ENCODE data around the gene MYLK.

MYLK gene

DNA sequence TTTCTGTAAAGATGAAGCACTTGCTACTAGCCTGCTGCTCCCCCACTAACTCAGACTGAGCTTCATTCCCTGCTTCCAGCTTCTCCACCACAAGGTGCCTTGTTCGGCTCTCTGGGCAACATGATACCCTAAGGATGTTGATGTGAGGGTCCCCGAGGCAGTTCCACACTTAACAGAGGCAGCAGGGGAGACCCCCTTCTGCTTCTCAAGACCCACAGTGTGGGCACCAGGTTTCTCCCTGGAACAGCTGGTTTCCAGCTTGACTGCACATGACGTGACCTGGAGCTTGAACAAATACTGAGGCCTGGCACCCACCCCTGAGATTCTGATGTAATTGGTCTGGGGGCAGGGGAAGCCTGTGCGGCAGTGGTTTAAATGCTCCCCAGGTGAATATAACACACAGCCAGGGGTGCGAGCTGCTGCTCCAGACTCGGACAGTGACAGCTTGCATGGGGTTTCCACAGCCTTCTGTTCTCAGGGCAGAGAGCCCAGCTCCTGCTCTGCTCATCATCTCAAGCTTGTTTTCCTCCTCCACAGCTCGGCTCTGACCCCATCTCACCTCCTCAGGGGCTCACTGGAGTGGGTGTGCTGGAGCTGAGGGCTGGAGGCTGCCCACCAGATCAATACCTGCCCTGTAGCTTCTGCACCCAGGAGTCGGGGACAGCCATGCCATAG lies 204.3 kb downstream of the MYLK start:
- DNase-seq (ENCODE audit: low read depth in 2 of 2): no peak

DNA sequence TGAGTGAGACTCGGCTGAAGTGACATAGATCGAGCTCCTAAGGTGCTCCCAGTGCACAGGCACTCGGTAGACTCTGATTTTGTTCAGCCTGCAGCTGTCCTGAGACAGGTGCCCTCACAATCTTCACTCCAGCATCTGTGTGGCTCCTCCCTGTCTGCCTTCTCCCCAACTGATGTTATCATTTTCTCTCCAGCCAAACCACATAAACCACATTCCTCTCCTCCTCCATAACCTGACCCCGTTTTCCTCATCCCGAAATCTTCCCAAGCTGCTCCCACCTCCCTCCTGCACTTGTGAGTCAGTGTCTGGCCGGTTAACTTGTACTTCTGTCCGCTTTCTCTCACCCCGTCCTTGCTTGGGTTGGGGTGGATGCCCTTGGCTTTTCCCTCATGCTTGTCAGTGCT lies 206.0 kb downstream of the MYLK start:
- no peak for DNase-seq (ENCODE audit: low read depth in 2 of 2)

DNA sequence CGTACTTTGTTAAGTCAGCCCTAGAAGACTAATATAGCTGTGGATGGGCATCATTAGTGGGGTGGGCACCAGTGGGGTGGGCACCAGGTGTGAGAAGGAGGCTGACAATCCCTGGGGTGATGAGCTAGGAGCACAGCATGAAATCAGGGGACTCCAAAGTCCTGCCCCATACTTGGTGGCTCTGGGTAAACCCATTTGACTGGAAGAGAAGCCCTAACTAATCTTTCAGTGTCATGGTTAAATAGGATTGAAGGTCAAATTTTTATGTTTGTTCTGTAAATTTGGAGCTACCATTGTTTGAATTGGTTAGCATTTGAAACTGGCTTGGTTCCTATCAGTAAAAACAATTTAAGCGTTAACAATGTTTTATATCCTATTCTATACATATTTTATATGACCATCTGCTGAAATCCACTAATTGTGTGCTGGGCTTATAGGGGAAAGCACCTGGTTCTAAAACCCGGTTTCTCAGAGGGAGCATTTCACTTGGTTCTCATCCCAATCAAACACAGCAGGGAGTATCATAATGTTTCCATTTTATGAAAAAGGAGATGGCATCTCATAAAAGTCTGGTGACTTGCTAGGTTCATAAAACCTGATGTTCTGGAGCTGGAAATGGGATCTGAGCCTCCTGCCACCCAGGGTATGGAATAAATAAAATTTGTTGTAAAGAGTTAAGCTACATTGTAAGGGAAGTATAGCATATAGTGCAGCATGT lies 211.5 kb downstream of the MYLK start:
- DNase-seq (ENCODE audit: low read depth in 2 of 2): no peak

DNA sequence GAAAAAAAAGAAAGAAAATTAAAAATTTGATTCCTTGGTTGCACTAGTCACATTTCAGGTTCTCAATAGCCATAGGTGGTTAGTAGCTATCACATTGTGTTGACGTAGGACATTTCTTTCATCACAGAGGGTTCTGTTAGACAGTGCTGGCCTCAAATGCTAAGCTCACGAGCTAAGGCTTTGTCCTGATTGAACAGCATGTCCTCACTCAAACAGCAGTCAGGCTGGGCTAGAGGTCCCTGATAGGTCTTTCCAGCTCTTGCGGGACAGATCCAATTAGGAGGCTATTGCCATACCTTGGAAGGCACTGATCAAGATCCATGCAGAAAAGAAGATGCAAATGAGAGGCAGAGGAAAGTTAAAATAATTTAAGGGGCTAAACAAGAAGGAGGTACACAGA lies 213.4 kb downstream of the MYLK start:
- DNase-seq (ENCODE audit: low read depth in 2 of 2): no peak

DNA sequence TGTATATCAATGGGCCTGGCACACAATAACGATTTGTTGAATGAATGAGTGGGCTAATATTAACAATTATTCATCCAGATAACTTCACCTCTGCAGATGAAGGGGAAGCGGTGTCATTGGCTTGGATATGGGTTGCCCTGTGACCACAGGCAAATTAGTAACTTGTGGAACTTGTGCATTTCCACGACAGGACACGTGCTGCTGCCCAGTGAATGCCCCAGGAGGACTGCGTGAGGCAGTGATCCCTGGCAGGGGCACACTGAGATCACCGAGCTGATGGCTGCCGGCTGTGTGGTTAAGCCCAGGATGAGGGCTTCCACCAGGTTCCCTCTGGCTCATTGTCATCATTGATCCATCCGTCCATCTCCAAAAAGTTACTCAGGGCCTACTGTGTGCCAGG lies 215.2 kb downstream of the MYLK start:
- no peak for DNase-seq (ENCODE audit: low read depth in 2 of 2)

DNA sequence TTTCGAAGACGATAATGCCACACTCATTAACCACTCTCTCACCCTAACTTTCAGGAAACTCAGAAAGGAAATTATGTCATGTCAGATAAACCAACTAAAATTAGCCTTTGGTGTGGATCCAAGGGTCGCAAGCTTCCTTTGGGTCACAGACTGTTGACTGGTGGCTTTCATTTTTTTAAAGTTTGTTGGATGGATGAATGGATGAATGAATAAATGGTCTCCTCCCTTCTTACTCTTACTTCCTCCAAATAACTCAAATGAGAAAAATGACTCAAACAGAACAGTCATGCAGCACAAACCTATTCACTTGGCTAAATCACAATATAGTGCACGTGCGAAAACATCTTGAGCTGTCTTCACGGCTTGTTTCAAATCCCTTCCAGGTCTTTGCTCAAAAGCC lies 216.3 kb downstream of the MYLK start:
- DNase-seq (ENCODE audit: low read depth in 2 of 2): no peak

DNA sequence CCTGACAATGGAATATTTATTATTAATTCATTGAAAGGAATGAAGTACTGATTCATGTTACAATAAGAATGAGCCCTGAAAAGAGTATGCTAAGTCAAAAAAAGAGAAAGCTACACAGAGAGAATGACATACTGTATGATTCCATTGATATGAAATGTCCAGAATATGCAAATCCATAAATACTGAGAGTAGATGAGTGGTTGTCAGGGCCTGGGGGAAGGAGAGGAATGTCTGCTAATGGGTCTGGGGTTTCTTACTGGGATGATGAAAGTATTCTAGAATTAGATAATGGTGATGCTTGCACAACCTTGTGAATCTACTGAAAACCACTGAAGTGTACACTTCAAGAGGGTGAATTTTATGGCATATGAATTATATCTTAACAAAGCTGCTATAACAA lies 219.4 kb downstream of the MYLK start:
- DNase-seq (ENCODE audit: low read depth in 2 of 2): no peak

DNA sequence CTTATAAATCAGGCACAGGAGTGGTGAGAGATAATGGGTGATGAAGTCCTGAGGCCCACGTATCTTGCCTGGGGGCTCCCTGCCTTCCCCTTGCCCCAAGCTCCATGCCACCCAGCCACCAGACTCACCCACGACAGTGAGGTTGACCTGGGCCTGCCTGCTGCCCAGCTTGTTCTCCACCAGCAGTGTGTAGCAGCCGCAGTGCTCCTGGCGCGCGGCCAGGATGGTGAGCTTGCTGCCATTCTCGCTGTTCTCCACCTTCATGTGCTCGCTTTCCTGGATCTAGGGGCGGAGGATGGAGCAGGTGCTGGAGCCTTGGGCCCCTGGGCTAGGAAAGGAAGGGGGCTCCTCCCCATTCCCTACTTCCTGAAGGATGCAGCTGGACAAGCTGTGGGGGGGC lies 220.2 kb downstream of the MYLK start:
- no peak for DNase-seq (ENCODE audit: low read depth in 2 of 2)

DNA sequence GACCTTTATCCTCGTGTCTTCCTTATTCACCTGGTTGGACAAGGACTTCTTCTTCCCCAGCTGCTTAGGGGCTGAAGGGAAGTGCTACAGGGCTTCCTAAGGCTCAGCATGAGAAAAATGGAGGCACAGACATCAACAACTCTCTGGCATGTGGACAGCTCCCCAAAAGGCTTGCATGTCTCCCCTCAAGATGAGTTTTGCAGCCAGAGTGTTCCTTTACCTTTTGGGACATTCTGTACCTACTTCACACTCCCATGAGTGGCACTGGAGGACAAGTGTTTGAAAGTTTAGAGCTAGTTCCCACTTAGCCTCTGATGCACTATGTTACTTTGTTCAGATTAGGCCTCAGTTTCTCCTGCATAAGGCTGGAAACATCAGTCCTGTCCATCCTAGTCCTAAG lies 222.2 kb downstream of the MYLK start:
- DNase-seq (ENCODE audit: low read depth in 2 of 2): no peak

DNA sequence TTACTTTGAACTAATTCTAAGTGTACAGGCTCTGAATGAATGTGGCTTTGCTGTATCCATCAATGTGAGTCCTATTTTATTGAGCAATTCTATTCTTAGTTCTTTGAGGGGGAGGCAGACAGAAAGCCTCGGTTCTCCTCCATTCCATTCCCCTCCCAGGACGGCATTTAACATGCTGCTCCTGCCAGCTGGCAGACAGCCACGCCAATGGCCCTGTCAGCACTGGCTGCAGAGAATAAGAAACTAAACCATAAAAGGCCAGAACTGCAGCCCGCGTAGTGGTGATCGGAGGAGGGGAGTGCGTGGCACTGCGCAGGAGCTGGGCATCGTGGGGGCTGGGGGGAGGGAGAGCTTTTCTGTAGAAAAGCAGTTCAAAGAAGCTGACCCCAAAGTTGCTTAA lies 223.2 kb downstream of the MYLK start:
- DNase-seq (ENCODE audit: low read depth in 2 of 2): no peak

DNA sequence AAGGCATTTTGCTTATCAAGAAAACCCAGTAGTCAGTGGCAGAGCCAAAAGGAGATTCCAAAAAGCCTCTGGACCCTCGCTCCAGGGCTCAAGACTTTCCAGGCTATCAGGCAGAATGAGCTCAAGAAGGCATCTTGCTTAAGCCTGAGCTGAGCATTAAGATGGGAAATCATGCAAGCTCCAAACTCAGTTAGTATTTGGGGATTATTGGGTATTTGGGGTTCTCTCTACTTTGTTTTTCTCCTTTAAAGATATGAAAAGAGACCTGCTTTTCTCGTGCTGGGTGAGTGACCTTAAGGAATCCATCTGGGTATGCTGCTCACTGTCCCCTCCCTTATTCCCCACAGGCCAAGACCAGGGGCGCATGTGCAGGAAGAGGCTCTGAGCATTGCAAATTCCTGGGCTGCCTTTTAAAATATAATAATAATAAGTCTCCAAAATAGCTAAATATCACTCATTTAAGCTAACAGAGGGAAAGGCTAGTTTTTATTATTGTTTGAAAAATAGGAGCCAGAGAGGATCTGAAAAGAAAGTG lies 223.9 kb downstream of the MYLK start:
- no peak for DNase-seq (ENCODE audit: low read depth in 2 of 2)

DNA sequence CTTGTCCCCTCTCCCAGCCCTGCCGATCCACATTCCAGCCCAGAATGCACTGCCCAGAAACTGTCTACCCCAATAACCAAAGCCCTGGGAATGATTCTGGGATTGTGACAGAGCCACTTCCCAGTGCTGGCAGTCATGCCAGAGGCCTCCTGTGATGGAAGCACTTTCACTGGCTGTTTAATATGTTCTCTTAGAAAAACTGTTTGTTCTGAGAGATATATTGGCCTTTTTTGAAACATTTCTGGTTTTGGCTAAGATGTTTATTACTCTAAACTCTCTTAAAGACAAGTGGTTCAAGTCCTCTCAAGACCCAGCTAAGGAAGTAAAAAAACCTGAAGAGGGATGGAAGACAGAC lies 225.3 kb downstream of the MYLK start:
- no peak for DNase-seq (ENCODE audit: low read depth in 2 of 2)

DNA sequence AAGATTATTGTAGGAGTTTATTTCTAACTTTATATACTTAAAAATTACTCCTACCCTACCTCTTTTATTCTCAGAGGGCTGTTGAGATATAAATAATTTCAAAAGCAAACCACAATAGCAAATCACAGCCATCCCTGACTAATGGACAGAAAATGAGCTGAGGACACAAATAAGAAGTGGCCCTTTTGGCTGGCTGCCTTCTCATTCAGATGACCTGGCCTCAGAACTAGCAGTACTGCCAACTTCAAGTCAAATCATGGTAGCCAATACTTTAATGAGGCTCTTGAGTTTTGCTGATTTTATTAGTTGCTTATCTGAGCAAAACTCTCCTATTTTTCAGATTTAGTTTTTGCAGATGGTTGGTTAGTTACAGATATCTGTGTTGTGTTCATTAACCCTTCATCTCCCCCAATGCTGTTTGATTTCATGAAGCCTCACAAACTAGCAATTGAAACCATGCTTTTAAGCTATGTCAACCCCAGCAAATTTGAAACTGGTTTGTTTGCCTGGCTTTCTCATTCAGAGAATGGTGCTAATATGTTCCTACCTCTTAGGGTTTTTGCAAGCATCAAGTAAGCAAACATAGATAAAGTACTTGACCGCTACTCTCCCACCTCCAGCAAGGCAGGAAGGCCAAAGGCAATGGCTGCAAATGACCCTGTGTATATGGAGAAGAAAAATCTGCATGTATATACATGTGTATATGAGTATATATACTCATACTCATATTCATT lies 225.8 kb downstream of the MYLK start:
- no peak for DNase-seq (ENCODE audit: low read depth in 2 of 2)

DNA sequence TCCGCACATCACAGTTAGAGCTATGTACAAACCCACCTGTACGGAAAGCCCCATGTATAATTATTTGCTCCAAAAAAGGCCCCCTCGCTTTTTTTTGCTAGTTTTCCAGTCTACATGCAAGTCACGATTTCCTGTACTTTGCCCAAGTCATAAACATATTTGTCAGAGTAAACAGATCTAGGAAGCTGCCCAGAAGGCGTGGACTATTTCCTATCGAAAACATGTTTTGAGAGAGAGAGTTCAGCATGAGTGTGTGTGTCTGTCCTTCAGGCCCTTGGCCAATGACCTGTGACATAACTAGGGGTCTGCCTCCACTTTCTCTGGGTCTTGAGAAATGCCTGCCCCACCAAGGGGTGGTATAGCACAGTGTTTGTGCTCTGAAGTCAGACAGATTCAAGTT lies 226.6 kb downstream of the MYLK start:
- no peak for DNase-seq (ENCODE audit: low read depth in 2 of 2)

DNA sequence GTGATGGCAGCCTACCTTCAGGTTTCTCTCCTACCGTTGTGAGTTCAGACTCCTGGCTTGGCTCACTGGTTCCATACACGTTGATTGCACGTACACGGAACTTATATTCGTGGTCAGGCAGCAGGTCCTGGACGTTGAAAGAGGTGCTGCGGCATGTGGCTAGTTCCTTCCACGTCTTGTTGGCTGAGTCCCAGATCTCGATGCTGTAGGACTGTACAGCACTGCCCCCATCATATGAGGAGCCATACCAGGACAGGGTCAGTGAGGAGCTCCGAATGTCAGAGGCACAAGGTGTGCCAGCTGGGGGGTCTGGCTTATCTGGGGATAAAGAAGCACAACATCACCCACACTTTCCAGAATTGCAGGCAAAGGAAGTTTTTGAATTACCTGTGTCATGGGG lies 227.0 kb downstream of the MYLK start:
- no peak for DNase-seq (ENCODE audit: low read depth in 2 of 2)

DNA sequence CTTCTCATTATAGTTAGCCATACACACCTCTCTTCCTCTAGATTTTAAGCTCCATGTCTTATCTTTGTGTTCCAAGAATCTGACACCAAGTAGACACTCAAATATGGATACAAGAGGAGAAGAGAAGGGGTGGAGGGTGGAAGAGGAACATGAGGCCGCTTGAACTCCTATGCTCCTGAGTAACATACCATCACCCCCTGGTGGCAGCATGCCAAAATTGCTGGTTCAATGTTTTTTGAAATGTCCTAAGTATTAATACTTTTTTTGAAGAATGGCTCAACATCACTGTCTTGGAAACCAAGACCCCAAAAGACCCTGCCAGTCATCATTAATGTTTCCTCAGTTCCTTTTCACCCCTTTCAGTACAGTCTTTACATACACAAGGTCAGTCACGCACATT lies 227.4 kb downstream of the MYLK start:
- DNase-seq (ENCODE audit: low read depth in 2 of 2): no peak

DNA sequence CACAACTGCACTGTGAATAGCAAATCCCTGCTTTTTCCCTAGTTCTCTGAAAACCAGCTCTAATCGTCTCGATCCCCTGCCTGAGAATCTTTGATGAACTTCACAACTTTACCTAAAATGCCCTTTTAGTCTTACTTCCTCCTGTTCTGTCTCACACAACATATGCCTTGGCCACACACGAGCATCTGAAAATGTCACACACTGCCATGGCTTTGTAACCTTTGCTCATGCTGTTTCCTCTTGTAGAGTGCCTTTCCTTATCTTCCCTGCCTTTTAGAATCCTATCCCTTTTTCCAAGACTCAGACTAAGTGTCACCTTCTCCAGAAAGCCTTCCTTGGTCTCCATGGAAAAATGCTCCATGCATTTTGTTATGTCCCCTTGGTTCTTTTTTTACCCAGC lies 227.9 kb downstream of the MYLK start:
- no peak for DNase-seq (ENCODE audit: low read depth in 2 of 2)

DNA sequence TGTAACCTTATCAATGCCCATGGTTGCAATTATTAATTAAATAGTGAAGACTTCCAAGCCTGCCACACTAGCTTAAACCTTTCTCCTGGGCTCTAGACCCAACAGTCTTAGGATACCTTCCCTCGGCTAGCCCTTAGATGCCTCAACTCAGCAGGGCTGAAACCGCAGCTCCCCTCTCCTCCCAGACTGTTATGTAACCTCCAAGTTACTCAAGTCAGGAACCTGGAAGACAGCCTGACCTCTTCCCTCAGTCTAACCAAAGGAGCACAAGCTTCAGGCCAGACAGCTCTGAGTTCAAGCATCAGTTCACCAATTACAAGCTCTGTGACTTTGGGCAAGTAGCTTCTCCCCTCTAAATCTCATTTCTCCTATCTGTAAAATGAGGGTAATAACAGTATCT lies 228.7 kb downstream of the MYLK start:
- DNase-seq (ENCODE audit: low read depth in 2 of 2): no peak

DNA sequence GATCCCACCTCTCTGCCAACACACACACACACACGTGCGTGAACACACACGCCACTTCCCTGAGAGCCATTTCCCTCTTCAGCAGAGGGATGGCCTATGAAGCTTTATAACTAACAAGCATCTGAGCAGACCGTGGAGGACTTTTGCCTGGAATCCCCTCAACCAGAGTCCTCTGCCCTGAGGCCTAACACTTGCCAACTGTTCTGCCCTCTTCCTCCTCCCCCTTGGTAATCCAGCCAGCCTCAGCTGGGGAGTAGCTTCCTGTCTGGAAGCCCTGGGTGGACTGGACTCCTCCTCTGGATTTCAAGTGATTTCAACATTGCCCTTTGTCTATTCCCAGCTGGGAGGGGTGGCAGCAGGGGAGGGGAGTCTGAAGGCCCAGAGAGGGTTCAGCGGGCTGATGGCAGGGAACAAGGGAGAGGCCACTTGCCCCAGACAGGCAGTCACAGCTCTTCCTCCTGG lies 230.9 kb downstream of the MYLK start:
- DNase-seq (ENCODE audit: low read depth in 2 of 2): no peak

DNA sequence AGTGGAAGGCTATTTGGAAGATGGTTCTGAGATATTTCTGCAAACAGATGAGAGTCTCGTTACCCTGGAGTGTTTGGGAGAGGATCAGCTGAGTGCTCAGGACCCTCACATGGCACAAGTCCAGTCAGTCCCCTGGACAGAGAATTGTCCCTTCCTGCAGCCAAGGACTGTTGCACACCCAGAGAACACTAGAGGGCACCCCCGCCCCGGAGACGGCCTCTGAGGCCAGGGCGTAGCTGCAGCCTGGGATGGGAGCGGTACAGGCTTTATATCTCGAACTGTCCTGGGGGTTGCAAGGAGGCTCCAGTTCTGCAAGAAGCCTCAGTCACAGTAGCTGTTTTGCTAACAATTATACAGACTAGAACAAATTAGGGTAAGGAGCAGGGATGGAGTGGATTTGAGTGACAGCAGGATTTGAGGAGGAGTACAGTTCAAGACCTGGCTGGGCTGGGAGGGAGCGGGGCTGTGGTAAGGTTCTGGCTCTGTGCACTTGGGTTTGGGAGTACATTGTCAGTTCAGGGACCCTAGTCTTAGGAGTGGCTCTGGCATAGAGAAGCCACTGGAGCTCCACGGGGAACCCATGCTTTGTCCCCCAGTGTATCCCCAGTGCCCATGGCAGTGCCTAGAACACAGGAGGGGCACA lies 231.7 kb downstream of the MYLK start:
- DNase-seq (ENCODE audit: low read depth in 2 of 2): no peak

DNA sequence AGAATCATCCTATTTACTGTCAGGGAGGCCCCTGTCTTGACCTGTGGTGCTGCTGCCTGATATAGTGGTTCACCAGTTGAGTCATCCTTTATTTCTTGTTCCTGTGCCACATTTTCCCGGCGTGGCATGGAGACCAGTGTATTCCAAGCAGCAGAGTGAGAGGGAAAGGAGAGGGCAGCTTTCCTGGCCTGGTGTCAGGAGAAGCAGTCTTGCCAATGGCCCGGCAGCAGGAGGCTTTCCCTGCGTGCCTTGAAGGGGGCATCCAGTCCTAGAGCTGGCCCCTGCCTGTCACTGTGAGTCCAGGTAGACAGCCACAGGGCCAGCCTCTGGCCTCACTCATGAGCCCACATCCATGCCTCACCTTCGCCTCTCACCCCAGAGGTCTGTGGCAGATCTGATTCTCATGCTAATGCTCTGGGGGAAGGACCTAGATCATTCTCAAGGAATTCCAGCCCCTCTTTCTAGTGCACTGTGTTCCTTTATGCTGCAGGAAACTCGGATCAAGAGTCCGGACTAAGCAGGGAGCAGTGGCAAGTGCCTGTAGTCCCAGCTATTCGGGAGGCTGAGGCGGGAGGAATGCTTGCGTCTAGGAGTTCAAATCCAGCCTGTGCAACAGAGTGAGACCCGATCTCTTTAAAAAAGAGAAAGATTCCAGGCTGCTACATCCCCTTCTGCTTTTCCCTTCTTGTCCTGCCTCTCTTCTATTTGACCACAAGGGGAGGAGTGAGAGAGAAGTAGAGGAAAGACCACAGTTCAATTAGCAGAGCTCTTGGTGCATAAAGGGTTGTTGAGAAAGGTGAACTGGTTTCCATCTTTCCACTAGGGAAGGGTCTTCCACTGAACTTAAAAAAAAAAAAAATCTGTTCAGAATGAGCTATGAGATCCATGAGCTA lies 232.4 kb downstream of the MYLK start:
- DNase-seq (ENCODE audit: low read depth in 2 of 2): no peak

Measured in stimulated activated CD8-positive, alpha-beta memory T cell treated with anti-CD3 and anti-CD28 coated beads, Interleukin-7, amount 100 ng/mL, for 1 hour (primary cell).